GM21526 (cell line): ENCODE results near the gene TXNRD1.
A peak's percentile ranks its signal among the peaks of the same experiment; 100 is the strongest.

Experiments
- ATAC-seq: cut with Tn5 transposase; IDR thresholded peaks from one replicate; pipeline ENCODE4 v1.9.1; 2021; ENCODE audit warnings: moderate library complexity; ENCODE audit not compliant: unreplicated experiment, low FRiP score

TXNRD1 gene

GRCh38 chr12:104297477-104298113, 82.0 kb downstream of the TXNRD1 start:
- ATAC-seq, result no peak

GRCh38 chr12:104299842-104300481, 84.4 kb downstream of the TXNRD1 start:
- no peak for ATAC-seq

- ATAC-seq, result peak; percentile 80
Measured at GRCh38 chr12:104303538-104304151, 88.1 kb downstream of the TXNRD1 start, which contains the start of gene EID3. Gene EID3 (plus strand): TSS chr12:104303739. CDS start chr12:104303935, 196 bp downstream.

DNA sequence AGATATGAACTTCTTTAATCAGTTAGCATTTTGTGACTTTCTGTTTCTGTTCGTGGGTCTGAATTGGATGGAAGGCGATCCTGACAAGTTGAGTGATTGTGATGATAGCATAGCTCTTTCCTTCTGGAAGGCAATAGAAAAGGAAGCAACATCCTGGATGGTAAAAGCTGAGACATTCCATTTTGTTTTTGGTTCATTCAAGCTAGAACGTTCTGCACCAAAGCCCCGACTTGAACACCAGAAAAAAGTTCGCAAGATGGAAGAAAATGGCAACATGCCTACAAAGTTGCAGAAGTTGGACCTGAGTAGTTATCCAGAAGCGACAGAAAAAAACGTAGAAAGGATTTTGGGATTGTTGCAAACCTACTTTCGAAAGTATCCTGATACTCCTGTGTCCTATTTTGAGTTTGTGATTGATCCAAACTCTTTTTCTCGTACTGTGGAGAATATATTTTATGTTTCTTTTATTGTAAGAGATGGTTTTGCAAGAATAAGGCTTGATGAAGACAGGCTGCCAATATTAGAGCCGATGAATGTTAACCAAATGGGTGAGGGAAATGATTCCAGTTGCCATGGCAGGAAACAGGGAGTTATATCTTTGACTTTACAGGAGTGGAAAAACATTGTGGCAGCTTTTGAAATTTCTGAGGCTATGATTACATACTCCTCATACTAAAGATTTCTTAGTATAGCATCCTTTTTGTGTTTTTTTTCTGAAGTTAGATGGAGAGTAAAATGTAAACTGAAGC, 88.9 kb downstream of the TXNRD1 start:
- no peak for ATAC-seq

- no peak for ATAC-seq
Measured at GRCh38 chr12:104305349-104305748, 89.8 kb downstream of the TXNRD1 start.

DNA sequence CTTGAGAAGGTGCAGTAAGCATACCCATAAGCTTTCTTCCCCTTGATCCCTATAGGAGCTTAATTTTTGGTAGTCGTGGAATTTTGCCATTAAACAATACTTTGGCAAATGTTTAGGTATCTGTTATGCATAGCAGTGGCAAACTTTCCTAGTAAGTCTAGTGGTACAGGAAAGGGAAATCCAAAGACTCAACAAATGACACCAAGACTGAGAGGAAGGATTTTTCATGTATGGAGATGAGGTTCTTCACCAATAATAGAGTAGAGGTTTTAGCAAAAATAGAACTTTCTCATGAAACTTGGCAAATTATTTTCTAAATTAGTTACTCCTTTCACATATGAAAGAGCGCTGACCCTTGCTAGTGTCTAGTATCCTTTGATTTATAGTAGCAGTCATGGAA, 90.8 kb downstream of the TXNRD1 start:
- no peak for ATAC-seq

DNA sequence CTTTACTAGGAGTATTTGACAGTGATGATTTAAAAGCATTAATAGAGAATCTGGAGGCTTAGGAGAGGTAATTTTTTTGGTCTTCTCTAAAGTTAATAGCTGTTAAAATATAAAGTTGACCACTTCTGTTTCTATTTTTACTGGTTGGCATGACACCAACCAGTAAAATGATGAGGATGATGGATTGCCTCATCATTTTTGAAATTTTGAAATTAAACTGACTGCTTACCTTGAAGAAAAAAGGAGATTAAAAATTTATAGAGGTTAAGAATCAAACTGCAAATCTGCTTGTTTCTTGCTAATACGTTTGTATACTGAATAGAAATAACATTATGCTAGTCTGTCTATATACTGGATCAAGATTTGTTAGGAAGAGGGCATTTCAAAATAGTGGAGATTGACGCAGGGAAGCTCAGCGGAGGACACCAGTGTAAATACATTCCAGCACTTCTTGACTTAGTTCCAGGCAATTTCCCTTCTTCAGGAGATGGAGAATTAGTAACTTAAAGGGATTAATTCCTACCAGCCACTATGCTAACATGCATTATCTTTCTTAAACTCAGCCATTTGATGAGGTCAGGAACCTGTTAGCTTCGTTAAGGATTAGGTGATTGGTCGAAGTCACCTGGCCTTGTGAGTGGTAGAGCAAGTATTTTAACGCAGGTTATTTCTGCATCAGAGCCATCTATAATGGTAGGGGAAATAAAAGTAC, 91.5 kb downstream of the TXNRD1 start:
- no peak for ATAC-seq

GRCh38 chr12:104307655-104308000, 92.0 kb downstream of the TXNRD1 start:
- no peak for ATAC-seq

DNA sequence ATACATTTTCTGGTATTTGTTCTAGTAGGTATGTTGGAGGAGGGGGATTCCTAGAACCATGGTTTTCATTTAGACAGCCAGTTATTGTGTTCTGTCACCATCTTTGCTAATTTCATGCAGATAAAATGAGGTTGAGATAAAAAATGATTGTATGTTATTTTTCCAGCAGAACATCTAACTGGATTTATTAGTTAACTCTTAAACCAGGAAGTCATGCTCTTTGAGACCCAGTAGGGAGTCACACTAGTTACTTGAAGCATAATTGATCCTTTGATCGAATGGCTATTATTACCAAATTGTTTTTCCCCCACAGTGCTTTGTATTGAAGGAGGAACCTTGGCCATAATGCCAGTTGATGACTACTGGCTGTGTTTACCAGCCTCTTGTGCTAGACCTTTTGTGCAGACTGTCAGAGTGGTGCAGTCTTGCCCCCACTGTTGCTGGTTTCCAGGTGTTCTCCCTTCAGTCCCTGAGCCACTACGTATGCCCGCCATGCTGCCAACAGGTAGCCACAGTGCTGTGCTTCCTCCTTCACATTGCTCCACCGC, 93.9 kb downstream of the TXNRD1 start:
- ATAC-seq, result no peak

GRCh38 chr12:104310751-104311633, 95.4 kb downstream of the TXNRD1 start:
- no peak for ATAC-seq

- no peak for ATAC-seq
Measured at GRCh38 chr12:104312202-104312601, 96.6 kb downstream of the TXNRD1 start.

DNA sequence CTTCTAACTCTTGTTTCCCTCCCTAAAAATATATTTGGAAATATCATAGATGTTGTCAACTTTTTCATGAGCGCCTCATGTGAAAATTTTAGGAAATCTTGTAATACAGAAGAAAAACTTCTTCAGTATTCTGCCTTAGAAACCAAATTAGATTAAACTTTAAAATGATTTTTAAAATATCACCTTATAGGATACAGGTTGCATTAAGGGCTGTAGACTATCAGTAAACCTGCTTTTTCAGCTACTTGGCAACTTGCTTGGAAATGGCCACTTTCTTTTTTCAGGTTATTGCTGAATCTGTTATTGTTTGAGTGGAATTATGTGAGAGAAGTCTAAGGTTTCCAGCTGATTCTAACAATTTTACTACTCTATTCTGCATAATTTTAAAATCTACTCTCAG, 97.1 kb downstream of the TXNRD1 start:
- no peak for ATAC-seq

- no peak for ATAC-seq
Measured at GRCh38 chr12:104313568-104314241, 98.1 kb downstream of the TXNRD1 start.

DNA sequence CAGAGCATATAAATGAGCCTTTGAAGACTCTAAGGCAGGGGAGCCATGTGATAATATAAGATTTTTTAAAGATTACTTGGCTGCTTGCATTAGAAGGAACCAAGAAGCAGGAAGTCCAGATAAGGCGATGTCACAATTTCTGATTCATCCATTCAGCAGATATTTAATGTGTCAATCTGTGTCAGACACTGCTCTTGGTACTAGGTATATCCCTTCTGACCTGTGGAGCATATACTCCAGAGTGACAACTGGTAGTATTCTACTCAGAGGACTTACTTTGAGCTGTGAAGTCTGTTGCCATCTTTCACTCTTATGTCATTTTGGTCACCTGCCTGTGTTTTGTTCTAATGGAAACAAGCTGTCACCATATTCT, 98.6 kb downstream of the TXNRD1 start:
- no peak for ATAC-seq

DNA sequence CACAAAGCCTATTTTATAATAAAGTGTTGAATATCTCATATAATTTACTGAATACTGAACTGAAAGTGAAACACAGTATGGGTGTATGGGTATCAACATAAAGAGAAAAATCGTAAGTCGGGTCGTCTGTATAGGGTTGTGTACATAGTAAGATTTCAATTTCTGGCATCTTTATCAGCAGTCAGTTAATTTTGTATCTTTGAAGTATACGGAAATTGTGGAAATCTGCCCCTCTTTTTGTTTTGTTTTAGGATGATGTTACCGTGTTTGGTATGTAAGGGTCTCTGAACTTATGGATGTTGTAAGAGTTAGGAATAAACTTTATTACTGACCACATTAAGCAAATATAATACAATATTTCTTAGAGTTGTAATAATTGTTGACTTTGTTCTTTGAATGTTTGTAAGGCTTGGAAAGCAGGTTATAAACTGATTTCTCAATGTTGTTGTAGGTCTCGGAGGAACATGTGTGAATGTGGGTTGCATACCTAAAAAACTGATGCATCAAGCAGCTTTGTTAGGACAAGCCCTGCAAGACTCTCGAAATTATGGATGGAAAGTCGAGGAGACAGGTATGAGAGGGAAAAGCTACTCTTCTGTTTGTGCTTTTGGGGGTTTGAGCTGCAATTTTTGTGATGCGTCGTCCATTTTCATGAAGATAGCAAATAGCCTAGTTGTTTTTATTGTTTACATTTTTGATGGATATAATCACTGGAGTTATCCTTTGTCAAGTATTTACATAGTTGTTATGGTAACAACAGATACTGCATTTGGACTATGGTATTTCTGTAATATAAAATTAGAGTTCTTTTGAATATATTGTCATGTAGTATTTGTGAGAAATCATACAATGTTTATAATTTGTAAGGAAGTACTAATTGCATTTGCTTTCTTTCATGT, 100.0 kb downstream of the TXNRD1 start:
- no peak for ATAC-seq

GRCh38 chr12:104316936-104317335, 101.4 kb downstream of the TXNRD1 start:
- no peak for ATAC-seq

DNA sequence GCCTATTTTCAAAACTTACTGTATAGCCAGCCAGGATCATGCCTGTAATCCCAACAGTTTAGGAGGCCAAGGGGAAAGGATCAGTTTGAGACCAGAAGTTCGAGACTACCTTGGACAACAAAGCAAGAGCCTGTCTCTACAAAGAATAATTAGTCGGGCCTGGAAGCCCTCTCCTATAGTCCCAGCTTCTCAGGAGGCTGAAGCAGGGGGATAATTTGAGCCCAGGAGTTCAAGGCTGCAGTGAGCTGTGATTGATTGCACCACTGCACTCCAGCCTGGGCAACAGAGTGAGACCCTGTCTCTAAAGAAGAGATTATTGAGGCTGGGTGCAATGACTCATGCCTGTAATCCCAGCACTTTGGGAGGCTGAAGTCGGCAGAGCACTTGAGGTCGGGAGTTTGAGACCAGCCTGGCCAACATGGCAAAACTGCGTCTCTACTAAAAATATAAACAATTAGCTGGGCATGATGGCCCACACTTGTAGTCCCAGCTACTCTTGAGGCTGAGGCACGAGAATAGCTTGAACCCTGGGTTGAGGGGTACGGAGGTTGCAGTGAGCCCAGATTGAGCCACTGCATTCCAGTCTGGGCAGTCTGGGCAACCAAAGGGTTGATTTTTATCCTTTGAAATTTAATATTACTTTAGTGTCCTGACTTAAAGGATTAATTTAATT, 102.1 kb downstream of the TXNRD1 start:
- ATAC-seq, result no peak
